ENCODE results near the gene CSNK1D.

Gene CSNK1D

GRCh38 chr17:82314012-82314726 is 40.7 kb upstream of the CSNK1D start:
- Histone ChIP-seq H4K20me1 (ENCODE audit: insufficient read depth, low read length) (no peaks in the 10 kb centered on the region), H3K4me2 (ENCODE audit: low read length) (no peak overlapping the region), H3K27ac (ENCODE audit: low read length) (no peak overlapping the region), H3K4me3 (ENCODE audit: low read length) (no peak overlapping the region), H3K9me3 (ENCODE audit: insufficient read depth, low read length) (no peaks in the 10 kb centered on the region), H3K79me2 (ENCODE audit: low read length) (no peaks in the 10 kb centered on the region), H3K4me1 (ENCODE audit: low read length) (no peaks in the 10 kb centered on the region), H3K27me3 (ENCODE audit: low read depth, low read length) (no peaks in the 10 kb centered on the region), H2AFZ (ENCODE audit: low read depth, low read length) (no peak overlapping the region), H3K36me3 (replicated peaks; ENCODE audit: low read depth, low read length) (no peaks in the 10 kb centered on the region), H3K9ac (ENCODE audit: low read length) (no peak overlapping the region)
- TF ChIP-seq EZH2phosphoT487 (IDR thresholded peaks at IDR 0.05; ENCODE audit: low read depth) (no peak), CTCF (IDR thresholded peaks at IDR 0.05; ENCODE audit: low read depth, low read length) (no peak)

- no peak overlapping the region for H3K4me3 ChIP-seq (ENCODE audit: low read length)
- TF ChIP-seq EZH2phosphoT487 (IDR thresholded peaks at IDR 0.05; ENCODE audit: low read depth) (no peak), CTCF (IDR thresholded peaks at IDR 0.05; ENCODE audit: low read depth, low read length) (no peak)
Observed at GRCh38 chr17:82313195-82314011, 39.9 kb upstream of the CSNK1D start.

GRCh38 chr17:82311971-82312370 is 38.5 kb upstream of the CSNK1D start:
- Histone ChIP-seq H3K9ac (ENCODE audit: low read length) (no peak overlapping the region), H3K27me3 (ENCODE audit: low read depth, low read length) (no peaks in the 10 kb centered on the region), H4K20me1 (ENCODE audit: insufficient read depth, low read length) (no peaks in the 10 kb centered on the region), H3K4me3 (ENCODE audit: low read length) (no peak overlapping the region), H3K27ac (ENCODE audit: low read length) (no peak overlapping the region), H2AFZ (ENCODE audit: low read depth, low read length) (no peak overlapping the region), H3K4me1 (ENCODE audit: low read length) (no peaks in the 10 kb centered on the region), H3K4me2 (ENCODE audit: low read length) (no peak overlapping the region), H3K36me3 (replicated peaks; ENCODE audit: low read depth, low read length) (no peaks in the 10 kb centered on the region), H3K9me3 (ENCODE audit: insufficient read depth, low read length) (no peaks in the 10 kb centered on the region), H3K79me2 (ENCODE audit: low read length) (no peaks in the 10 kb centered on the region)
- TF ChIP-seq EZH2phosphoT487 (IDR thresholded peaks at IDR 0.05; ENCODE audit: low read depth) = no peak

More at GRCh38 chr17:82313195-82314011, 39.9 kb upstream of the CSNK1D start:
- H3K9me3 ChIP-seq (ENCODE audit: insufficient read depth, low read length) = no peaks in the 10 kb centered on the region
- no peaks in the 10 kb centered on the region for H3K36me3 ChIP-seq (replicated peaks; ENCODE audit: low read depth, low read length)
- H3K4me1 ChIP-seq (ENCODE audit: low read length) = no peaks in the 10 kb centered on the region
- no peak overlapping the region for H3K27ac ChIP-seq (ENCODE audit: low read length)
- no peaks in the 10 kb centered on the region for H3K79me2 ChIP-seq (ENCODE audit: low read length)
- H3K27me3 ChIP-seq (ENCODE audit: low read depth, low read length) = no peaks in the 10 kb centered on the region
- no peak overlapping the region for H3K4me2 ChIP-seq (ENCODE audit: low read length)
- H2AFZ ChIP-seq (ENCODE audit: low read depth, low read length) = no peak overlapping the region
- H3K9ac ChIP-seq (ENCODE audit: low read length) = no peak overlapping the region
- H4K20me1 ChIP-seq (ENCODE audit: insufficient read depth, low read length) = no peaks in the 10 kb centered on the region

- Histone ChIP-seq H3K4me1 (ENCODE audit: low read length) (no peaks in the 10 kb centered on the region), H3K79me2 (ENCODE audit: low read length) (no peaks in the 10 kb centered on the region), H3K9ac (ENCODE audit: low read length) (no peak overlapping the region), H3K27me3 (ENCODE audit: low read depth, low read length) (no peaks in the 10 kb centered on the region), H3K4me2 (ENCODE audit: low read length) (no peak overlapping the region), H3K36me3 (replicated peaks; ENCODE audit: low read depth, low read length) (no peaks in the 10 kb centered on the region), H3K4me3 (ENCODE audit: low read length) (no peak overlapping the region), H4K20me1 (ENCODE audit: insufficient read depth, low read length) (no peaks in the 10 kb centered on the region), H2AFZ (ENCODE audit: low read depth, low read length) (no peak overlapping the region), H3K9me3 (ENCODE audit: insufficient read depth, low read length) (no peaks in the 10 kb centered on the region), H3K27ac (ENCODE audit: low read length) (no peak overlapping the region)
- TF ChIP-seq EZH2phosphoT487 (IDR thresholded peaks at IDR 0.05; ENCODE audit: low read depth) = no peak
- TF ChIP-seq CTCF (IDR thresholded peaks at IDR 0.05; ENCODE audit: low read depth, low read length) = no peak
Observed at GRCh38 chr17:82310877-82311276, 37.4 kb upstream of the CSNK1D start.
